Adrenal gland (tissue), 5 donors: Measurements from ENCODE around the gene GAGE12C.
"Not testable (repeated sequence)": the region's sequence is repeated elsewhere in the genome, so short reads cannot be mapped to it uniquely, and the experiment has no call there.

Experiments
- POLR2A ChIP-seq, 2 donors: fragments of 450-650 bp; IDR thresholded peaks; one replicate each; pipeline ENCODE4 v1.6.1; 2017; ENCODE audit warnings: antibody characterized with exemption in 2 of 2, mild to moderate bottlenecking in 2 of 2, moderate library complexity in 1 of 2
- TF ChIP-seq, protein P1 (sequence below), 6 experiments: fragments of 450-650 bp in 4 of 6; fragments of 200-600 bp in 2 of 6; sonication (generic) in 1 of 6; IDR thresholded peaks; 1 replicate in 5 of 6; 2 replicates in 1 of 6; pipeline versions ENCODE4 v1.5.1 to v1.8.0; 2016 to 2021; ENCODE audit warnings: antibody characterized with exemption in 6 of 6, mild to moderate bottlenecking in 2 of 6, moderate library complexity in 1 of 6
- donor health status: DM: no; HTN: no; CAD: no.

DNA sequence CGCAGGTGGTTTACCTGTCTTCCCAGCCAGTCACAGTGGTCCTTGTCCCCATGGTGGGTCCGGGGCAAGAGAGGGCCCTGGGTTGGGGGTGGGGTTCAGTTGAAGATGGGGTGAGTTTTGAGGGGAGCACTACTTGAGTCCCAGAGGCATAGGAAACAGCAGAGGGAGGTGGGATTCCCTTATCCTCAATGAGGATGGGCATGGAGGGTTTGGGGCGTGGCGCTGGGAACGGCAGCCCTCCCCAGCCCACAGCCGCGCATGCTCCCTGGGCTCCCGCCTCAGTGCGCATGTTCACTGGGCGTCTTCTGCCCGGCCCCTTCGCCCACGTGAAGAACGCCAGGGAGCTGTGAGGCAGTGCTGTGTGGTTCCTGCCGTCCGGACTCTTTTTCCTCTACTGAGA lies 47.7 kb downstream of the GAGE12C start, which contains the start of gene GAGE12H:
- TF ChIP-seq, protein P1, sequence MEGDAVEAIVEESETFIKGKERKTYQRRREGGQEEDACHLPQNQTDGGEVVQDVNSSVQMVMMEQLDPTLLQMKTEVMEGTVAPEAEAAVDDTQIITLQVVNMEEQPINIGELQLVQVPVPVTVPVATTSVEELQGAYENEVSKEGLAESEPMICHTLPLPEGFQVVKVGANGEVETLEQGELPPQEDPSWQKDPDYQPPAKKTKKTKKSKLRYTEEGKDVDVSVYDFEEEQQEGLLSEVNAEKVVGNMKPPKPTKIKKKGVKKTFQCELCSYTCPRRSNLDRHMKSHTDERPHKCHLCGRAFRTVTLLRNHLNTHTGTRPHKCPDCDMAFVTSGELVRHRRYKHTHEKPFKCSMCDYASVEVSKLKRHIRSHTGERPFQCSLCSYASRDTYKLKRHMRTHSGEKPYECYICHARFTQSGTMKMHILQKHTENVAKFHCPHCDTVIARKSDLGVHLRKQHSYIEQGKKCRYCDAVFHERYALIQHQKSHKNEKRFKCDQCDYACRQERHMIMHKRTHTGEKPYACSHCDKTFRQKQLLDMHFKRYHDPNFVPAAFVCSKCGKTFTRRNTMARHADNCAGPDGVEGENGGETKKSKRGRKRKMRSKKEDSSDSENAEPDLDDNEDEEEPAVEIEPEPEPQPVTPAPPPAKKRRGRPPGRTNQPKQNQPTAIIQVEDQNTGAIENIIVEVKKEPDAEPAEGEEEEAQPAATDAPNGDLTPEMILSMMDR (IDR thresholded peaks at IDR 0.05) = not testable (repeated sequence)
- not testable (repeated sequence) for TF ChIP-seq POLR2A (IDR thresholded peaks at IDR 0.05)
